Epithelial cell of esophagus (primary cell): Measurements from ENCODE around the gene RND2.
"Not testable (repeated sequence)": the region's sequence is repeated elsewhere in the genome, so short reads cannot be mapped to it uniquely, and the experiment has no call there.

Experiments used
- DNase-seq: peaks from one replicate; pipeline ENCODE4 v3.0.0; 2010; ENCODE audit warnings: low read depth
- H3K4me3 ChIP-seq: 2 replicates; pipeline ENCODE4 v1.5.1; 2011; ENCODE audit warnings: mild to moderate bottlenecking, low read length, control low read depth
- TF ChIP-seq, protein P1 (sequence below): IDR thresholded peaks from 2 replicates; pipeline ENCODE4 v1.5.1; 2011; ENCODE audit warnings: low read depth, mild to moderate bottlenecking, low read length, control low read depth, inconsistent platforms; ENCODE audit not compliant: insufficient read depth; ENCODE audit errors: missing control alignments

Gene RND2

DNA sequence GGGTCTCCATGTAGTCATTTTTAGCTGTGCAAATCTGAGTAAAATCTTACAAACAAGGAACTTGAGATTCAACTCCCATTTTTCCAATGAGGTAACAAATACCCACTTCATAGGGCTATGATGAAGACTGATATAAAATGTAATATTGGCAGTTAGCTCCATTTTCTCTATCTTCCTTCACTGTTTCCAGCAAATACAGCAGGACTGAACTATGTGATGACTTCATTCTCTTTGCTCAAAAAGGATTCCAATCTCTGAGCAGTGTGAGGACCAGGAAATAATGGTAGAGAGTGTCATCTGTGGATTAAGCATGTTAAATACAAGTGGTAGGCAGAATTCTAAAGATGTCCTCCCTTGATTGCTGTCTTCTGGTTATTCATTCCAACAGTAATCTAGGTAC lies 18.3 kb downstream of the RND2 start:
- no peak overlapping the region for H3K4me3 ChIP-seq
- DNase-seq: no peak
- TF ChIP-seq, protein P1, sequence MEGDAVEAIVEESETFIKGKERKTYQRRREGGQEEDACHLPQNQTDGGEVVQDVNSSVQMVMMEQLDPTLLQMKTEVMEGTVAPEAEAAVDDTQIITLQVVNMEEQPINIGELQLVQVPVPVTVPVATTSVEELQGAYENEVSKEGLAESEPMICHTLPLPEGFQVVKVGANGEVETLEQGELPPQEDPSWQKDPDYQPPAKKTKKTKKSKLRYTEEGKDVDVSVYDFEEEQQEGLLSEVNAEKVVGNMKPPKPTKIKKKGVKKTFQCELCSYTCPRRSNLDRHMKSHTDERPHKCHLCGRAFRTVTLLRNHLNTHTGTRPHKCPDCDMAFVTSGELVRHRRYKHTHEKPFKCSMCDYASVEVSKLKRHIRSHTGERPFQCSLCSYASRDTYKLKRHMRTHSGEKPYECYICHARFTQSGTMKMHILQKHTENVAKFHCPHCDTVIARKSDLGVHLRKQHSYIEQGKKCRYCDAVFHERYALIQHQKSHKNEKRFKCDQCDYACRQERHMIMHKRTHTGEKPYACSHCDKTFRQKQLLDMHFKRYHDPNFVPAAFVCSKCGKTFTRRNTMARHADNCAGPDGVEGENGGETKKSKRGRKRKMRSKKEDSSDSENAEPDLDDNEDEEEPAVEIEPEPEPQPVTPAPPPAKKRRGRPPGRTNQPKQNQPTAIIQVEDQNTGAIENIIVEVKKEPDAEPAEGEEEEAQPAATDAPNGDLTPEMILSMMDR: no peak

DNA sequence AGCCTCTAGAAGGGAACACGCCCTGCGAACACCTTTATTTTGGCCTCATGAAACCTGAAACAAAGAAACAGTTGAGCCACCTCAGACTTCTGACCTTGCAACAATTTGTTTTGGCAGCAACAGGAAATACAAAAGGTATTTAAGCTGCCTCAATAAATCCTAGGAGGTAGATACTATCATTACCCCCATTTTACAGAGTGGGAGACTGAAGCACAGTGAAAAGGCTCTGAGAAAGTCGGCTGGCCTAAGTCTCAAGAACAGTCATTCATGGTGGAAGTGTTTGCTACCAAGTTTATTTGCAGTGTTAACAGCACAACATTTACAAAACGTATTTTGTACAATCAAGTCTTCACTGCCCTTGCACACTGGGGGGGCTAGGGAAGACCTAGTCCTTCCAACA lies 19.0 kb downstream of the RND2 start:
- no peak for DNase-seq
- TF ChIP-seq, protein P1: no peak
- H3K4me3 ChIP-seq: no peak overlapping the region

DNA sequence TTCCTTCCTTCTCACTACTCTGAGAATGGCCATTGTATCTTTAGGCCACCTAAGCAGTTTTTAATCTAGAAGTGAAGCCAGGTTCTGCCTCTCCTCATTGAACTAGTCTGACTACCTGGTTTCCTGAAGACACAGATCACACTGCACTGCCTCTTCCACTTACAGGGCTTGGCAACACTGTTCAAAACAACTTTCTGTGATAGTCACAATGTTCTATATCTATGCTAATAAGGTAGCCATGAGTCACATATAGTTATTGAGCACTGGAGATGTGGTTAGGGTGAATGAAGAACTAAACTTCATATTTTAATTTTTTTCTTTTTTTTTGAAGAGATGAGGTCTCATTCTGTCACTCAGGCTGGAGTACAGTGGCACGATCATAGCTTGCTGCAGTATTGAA lies 26.9 kb downstream of the RND2 start:
- no peak overlapping the region for H3K4me3 ChIP-seq
- TF ChIP-seq, protein P1: no peak
- DNase-seq: no peak

DNA sequence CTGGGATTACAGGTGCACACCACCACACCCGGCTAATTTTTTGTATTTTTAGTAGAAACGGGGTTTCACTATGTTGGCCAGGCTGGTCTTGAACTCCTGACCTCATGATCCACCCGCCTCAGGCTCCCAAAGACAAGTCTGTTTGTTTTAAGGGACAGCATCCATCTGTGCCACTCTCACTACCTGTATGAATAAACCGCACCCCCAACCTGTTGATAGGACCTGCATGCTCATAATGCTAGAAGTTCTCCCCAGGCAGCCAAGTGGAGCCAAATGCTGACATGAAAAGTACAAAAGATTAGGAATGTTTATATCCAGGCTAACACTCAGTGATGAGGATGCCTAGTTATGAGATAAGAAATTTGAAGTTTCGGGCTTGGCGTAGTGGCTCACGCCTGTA lies 28.0 kb downstream of the RND2 start:
- H3K4me3 ChIP-seq, DNase-seq: not testable (repeated sequence)

DNA sequence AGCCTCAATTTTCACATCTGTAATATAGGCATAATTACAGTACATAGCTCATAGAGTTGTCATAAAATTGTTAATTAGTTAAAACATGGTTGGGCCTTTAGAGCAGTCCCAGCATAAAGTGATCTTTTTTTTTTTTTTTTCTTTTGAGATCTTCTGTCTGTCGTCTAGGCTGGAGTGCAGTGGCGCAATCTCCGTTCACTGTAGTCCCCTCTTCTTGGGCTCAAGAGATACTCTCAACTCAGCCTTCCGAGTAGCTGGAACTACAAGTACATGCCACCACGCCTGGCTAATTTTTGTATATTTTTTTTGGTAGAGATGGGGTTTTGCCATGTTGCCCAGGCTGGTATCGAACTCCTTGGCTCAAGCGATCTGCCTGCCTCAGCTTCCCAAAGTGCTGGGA lies 31.0 kb downstream of the RND2 start:
- no peak for DNase-seq
- H3K4me3 ChIP-seq: no peak overlapping the region
- TF ChIP-seq, protein P1: no peak

DNA sequence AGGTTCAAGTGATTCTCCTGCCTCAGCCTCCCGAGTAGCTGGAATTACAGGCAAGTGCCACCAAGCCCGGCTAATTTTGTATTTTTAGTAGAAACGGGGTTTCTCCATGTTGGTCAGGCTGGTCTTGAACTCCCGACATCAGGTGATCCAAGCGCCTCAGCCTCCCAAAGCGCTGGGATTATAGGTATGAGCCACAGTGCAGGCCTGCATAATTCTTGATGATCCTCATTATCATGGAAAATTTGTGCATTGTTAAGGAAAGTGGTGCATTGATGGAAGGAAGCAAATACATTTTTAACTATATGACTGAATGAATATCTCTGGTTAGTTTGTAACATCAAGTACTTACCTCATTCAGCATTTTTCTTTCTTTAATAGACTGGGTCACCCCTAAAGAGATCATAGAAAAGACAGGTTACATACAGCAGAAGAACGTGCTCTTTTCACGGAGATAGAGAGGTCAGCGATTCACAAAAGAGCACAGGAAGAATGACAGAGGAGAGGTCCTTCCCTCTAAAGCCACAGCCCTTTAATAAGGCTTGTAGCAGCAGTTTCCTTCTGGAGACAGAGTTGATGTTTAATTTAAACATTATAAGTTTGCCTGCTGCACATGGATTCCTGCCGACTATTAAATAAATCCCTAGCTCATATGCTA lies 38.1 kb downstream of the RND2 start:
- TF ChIP-seq, protein P1: no peak
- no peak overlapping the region for H3K4me3 ChIP-seq
- DNase-seq: no peak

DNA sequence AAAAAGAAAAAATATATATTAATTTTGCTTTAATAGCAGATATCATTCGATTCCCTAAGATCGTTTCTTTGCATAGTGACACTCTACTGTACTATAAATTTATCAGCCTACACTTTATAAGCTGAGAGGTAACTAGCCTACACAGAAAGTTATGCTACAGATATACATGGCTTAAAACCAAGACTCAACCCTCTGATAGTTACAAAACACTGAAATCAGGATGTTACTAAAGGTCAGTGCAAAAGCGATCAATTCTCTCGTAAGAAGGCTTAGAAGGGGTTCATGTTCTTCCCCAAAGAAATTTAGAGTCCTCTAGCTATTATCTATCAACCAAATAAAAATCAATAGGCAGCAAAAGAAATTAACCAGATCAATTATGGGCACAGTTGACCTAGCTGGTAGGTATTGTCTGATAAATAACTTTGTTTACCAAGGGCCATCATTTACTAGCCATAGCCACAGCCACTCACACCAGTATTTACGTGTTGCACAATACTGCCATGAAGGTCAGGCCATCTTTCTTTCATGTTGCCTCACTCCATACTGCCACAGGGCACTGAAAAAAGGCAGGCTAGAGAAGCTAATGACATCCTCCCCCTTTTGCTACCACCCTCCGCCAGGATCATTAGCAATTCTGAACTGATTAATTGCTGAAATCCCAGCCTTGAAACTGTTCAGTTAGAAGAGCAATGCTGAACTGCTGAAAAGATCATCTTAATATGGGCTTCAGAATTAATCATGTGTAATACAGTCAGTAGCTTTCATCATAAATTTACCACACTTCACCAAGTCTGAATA lies 43.7 kb downstream of the RND2 start:
- DNase-seq: no peak
- no peak overlapping the region for H3K4me3 ChIP-seq
- TF ChIP-seq, protein P1: no peak
